ENCODE measurements around the gene SLC6A12.

GRCh38 chr12:165862-166368 is 48.0 kb downstream of the SLC6A12 start:
- no peak for TF ChIP-seq CTCF (IDR thresholded peaks at IDR 0.05 in 4 of 5, conservative IDR thresholded peaks at IDR 0.05 in 1 of 5)
- no peak for TF ChIP-seq POLR2A (IDR thresholded peaks at IDR 0.05)

Measured in gastrocnemius medialis (tissue), 4 donors.